Mucosa of rectum (tissue), 2 donors: ENCODE measurements around the gene MAPK9.
"Not testable (repeated sequence)": the region's sequence is repeated elsewhere in the genome, so short reads cannot be mapped to it uniquely, and the experiment has no call there.

ENCODE experiments used
- H3K27ac ChIP-seq, 2 donors: one replicate each; pipeline ENCODE4 v1.7.0; 2013; ENCODE audit warnings: inconsistent platforms in 2 of 2, low read depth in 2 of 2, low read length in 2 of 2
- H3K27me3 ChIP-seq, 2 donors: one replicate each; pipeline ENCODE4 v1.7.0; 2013; ENCODE audit warnings: low read length in 2 of 2; ENCODE audit not compliant: control insufficient read depth in 2 of 2, insufficient read depth in 2 of 2
- H3K36me3 ChIP-seq, 2 donors: one replicate each; pipeline ENCODE4 v1.7.0; 2013; ENCODE audit warnings: low read length in 2 of 2; ENCODE audit not compliant: control insufficient read depth in 2 of 2, insufficient read depth in 2 of 2
- H3K4me1 ChIP-seq, 2 donors: one replicate each; pipeline ENCODE4 v1.7.0; 2013; ENCODE audit warnings: low read length in 2 of 2, mild to moderate bottlenecking in 1 of 2; ENCODE audit not compliant: control insufficient read depth in 2 of 2, insufficient read depth in 2 of 2
- H3K4me3 ChIP-seq, 2 donors: one replicate each; pipeline ENCODE4 v1.7.0; 2013; ENCODE audit warnings: low read length in 2 of 2
- H3K9ac ChIP-seq, 2 donors: one replicate each; pipeline ENCODE4 v1.7.0; 2013; ENCODE audit warnings: low read length in 2 of 2, low read depth in 1 of 2, mild to moderate bottlenecking in 1 of 2
- H3K9me3 ChIP-seq, 2 donors: one replicate each; pipeline ENCODE4 v1.7.0; 2013; ENCODE audit warnings: low read length in 2 of 2; ENCODE audit not compliant: control insufficient read depth in 2 of 2
- donor health status: healthy.
- donor health status: Normal muscosa, but diverticular disease.

Gene MAPK9

DNA sequence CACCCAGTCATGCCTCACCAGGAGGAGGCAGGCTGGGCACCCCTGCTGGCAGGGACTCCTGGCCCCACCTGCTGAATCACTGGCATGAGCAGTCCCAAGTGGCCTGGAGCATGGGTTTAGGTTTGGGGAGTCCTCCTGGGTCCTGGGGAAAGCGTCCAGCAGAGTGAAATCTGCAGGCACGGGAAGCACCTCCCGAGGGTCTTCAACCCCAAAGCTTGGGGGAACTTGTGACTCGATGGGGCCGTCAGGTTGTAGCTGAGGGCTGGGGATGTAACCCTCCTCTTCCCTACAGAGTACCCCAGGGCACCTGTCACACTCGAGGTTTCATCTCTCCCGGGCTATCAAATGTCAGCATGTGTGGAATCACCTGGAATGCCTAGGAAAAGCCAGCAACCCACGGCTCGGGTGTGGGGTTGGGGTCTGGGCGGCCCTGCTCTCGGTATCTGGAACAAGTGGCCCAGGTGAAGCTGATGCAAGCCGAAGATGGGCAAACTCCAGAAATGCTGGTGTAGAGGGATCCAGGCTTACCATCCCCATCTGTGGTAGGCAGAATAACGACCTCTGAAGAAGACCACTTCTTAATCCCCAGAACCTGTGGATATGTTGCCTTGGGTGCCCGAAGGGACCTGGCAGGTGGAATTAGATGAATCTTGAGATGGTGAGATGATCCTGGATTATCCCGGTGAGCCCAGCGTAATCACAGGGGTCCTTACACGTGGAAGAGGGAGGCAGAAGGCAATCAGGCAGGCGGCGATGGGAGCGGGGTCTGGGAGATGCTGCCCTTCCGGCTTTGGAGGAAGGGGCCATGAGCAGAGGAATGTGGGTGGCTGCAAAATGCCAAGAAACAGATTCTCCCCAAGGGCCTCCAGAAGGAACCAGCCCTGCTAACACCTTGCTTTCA, 76.8 kb downstream of the MAPK9 start:
- H3K4me1 ChIP-seq: peaks cover 0 to 2% of the 10 kb centered on the region in 2 donors
- H3K27me3 ChIP-seq: no peaks in the 10 kb centered on the region
- H3K9me3 ChIP-seq: peaks cover 0 to 2% of the 10 kb centered on the region in 2 donors
- no peak overlapping the region for H3K27ac ChIP-seq
- no peaks in the 10 kb centered on the region for H3K36me3 ChIP-seq
- no peak overlapping the region for H3K4me3 ChIP-seq
- no peak overlapping the region for H3K9ac ChIP-seq

DNA sequence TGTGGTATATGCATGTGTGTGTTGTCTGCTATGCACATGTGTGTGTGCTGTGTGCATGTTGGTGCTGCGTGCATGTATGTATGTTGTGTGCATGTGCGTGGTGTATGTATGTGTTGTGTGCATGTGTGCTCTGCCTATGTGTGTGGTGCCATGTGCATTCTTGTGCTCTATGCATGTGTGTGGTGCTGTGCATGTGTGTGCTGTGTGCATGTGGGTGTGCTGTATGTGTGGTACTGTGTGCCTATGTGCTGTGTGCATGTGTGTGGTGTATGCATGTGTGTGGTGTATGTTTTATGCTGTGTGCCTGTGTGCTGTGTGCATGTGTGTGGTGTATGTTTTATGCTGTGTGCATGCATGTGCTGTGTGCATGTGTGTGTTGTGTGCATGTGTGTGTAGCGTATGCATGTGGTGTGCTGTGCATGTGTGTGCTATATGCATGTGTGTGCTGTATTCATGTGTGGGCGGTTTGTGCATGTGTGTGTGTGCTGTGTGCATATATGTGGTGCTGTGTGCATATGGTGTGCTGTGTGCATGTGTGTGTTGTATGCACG, 78.2 kb downstream of the MAPK9 start:
- no peaks in the 10 kb centered on the region for H3K36me3 ChIP-seq
- H3K9ac ChIP-seq: no peak overlapping the region
- H3K4me3 ChIP-seq: no peak overlapping the region
- no peak overlapping the region for H3K27ac ChIP-seq
- no peaks in the 10 kb centered on the region for H3K27me3 ChIP-seq
- peaks cover 0 to 2% of the 10 kb centered on the region in 2 donors for H3K9me3 ChIP-seq
- H3K4me1 ChIP-seq: peaks cover 0 to 2% of the 10 kb centered on the region in 2 donors

DNA sequence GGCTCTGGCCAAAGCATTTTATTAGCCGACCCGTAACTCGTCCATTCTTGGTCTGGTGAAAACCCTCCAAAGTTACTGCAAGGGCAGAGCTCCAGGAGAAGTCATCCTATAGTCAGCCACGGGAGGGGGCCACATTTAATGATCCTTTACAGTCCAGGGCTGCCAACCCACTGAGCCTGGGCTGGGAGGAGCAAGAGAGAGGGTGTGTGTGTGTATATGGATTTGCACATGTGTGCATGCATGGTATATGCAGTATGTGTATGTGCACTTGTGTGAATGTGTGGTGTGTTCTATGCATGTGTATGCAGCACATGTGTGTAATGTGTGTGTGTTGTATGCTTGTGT, 78.7 kb downstream of the MAPK9 start:
- peaks cover 3% of the 10 kb centered on the region in 2 donors for H3K27me3 ChIP-seq

DNA sequence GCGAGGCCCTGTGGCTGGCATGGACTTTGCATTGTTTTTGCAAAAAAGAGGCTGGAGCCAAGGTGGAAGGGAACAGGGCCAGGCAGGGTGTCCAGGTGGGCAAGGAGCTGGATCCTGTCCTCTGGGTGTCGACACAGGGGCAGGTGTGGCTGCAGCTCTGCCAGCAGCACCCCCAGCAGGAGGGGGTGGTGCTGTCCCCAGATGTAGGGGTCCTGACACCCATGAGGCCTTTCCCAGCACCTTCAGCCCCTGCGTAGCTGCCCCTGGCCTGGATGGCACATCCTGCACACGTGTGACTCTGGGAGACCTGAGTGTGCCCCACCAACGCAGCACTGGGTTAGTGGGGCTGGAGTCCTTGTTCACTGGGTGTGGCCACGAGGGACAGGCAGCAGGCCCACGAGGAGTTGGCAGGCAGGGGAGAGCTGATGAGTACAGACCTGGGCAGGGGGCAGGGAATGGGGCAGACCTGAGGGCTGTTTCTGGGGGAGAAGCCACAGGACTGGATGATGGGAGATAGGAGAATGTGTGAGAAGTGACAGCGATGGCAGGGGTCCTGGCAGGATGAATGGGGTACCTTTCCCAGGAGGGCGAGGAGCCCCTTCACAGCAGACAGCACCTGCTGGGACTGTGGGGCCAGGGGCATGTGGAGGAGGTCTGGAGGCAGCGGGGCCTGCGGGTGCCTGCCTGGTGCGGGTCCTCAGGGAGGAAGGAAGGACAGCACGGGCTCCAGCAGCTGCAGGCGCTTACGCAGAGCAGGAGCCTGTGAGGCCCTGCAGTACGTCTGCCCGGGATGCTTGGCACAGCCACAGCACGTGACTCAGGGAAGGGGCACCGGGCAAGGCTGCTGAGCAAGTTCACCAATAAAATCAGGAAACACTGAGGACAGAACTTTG, 79.3 kb downstream of the MAPK9 start:
- H3K27ac ChIP-seq: no peak overlapping the region
- peaks cover 8 to 9% of the 10 kb centered on the region in 2 donors for H3K27me3 ChIP-seq
- no peak overlapping the region for H3K4me3 ChIP-seq
- no peaks in the 10 kb centered on the region for H3K9me3 ChIP-seq
- peaks cover 4 to 5% of the 10 kb centered on the region in 2 donors for H3K4me1 ChIP-seq
- no peaks in the 10 kb centered on the region for H3K36me3 ChIP-seq
- H3K9ac ChIP-seq: no peak overlapping the region

More for the DNA sequence above, 78.7 kb downstream of the MAPK9 start:
- Histone ChIP-seq H3K9me3 (peaks cover 0 to 2% of the 10 kb centered on the region in 2 donors), H3K9ac (no peak overlapping the region), H3K4me3 (no peak overlapping the region), H3K27ac (no peak overlapping the region), H3K4me1 (peaks cover 4 to 5% of the 10 kb centered on the region in 2 donors), H3K36me3 (no peaks in the 10 kb centered on the region)

DNA sequence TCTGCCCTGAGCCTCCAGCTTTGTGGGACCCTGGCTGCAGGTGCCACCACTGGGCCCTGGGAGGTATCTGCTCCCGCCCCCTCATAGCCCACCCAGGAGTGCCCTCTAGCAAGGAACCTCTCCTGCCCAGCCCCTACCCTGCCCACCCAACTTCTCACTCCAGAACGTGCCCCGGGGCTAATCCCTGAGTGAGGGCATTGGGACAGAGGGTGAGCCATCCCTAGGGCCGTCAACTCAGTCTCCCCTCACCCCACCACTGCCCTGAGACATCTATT, 80.2 kb downstream of the MAPK9 start:
- H3K4me1 ChIP-seq: peaks cover 4 to 5% of the 10 kb centered on the region in 2 donors
- no peak overlapping the region for H3K27ac ChIP-seq
- H3K36me3 ChIP-seq: no peaks in the 10 kb centered on the region
- H3K9ac ChIP-seq: no peak overlapping the region
- no peak overlapping the region for H3K4me3 ChIP-seq
- peaks cover 8 to 11% of the 10 kb centered on the region in 2 donors for H3K27me3 ChIP-seq
- H3K9me3 ChIP-seq: no peaks in the 10 kb centered on the region

DNA sequence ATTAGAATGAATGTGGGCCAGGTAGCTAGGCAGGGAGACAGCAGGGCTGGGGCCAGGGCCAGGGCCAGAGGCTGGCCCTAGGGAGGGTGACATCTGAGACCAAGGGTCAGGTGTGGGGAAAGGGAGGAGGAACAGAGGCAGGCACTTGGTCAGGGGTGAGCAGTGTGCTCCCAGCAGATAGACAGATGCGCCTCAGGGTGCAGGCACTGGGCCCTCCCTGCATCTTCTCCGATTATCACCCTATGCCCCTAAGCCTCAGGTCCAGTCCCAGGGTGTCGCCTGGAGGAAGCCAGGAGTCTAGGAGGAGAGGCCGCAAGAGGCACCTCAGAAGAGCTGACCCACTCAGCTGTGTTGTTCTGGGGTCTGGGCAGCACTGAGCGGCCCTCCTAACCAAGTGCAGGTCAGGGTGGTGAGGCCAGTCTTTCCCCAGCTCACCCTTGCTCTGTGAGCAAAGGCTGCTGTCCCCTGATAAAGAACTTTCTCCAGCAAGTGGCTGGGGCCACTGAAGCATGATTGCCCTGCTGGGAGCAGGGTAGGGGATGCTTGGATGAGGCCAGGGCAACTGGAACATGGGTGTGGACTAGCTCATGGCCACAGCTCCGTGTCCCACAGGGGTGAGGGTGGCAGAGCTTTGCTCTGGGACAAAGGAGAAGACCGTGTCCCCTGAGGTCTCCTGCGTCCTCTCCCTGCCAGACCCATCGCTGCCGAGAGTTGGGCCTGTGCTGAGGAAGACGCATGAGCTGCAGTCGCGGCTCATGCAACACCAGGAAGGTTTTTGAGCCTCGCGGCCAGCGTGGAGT, 80.7 kb downstream of the MAPK9 start:
- H3K9me3 ChIP-seq: no peaks in the 10 kb centered on the region
- H3K27me3 ChIP-seq: peaks cover 11% of the 10 kb centered on the region in 2 donors
- H3K4me3 ChIP-seq: no peak overlapping the region
- no peak overlapping the region for H3K9ac ChIP-seq
- H3K27ac ChIP-seq: no peak overlapping the region
- peaks cover 4 to 5% of the 10 kb centered on the region in 2 donors for H3K4me1 ChIP-seq
- no peaks in the 10 kb centered on the region for H3K36me3 ChIP-seq

DNA sequence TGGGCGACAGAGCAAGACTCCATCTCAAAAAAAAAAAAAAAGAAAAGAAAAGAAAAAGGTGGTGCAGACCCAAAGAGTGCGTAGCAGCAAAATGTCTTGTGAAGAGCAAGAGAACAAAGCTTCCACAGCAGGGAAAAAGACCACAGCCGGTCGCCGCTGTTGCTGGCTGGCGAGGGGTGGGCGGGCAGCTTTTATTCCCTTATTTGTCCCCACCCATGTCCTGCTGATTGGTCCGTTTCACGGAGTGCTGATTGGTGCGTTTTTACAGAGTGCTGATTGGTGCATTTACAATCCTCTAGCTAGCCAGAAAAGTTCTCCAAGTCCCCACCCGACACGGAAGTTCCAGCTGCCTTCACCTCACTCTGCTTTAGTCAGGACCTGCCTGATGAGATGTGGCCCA, 81.8 kb downstream of the MAPK9 start:
- H3K4me1 ChIP-seq, H3K4me3 ChIP-seq, H3K9ac ChIP-seq, H3K27ac ChIP-seq, H3K36me3 ChIP-seq, H3K9me3 ChIP-seq: not testable (repeated sequence)
- peaks cover 11% of the 10 kb centered on the region in 2 donors for H3K27me3 ChIP-seq

DNA sequence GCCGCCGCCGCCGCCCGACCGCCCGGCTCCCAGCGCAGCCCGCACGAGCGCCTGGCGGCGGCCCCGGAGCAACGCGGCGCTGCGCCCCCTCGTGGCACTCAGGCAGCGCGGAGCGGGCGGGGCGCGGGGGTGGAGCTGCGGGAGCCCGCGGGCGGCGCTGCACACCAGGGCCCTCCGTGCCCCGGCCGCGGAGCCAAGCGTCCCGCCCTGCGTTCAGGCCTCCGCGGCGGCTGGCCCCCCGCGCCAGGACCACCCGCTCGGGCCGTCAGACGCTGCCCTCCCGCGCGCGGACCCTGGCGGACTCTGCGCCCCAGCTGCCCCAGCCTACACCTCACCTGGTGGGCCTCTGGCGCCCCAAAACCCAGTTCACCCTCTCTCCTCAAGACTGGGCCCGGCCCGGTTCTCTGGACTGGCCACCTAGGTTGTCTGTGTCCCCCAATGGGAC, 82.7 kb downstream of the MAPK9 start, which contains the start of gene RASGEF1C:
Gene RASGEF1C (minus strand): TSS at position 75 of the 445 bp plus-strand sequence. CDS start 71,159 bp downstream, outside the sequence.
- Histone ChIP-seq H3K27ac (no peak within 1 kb of the TSS), H3K9me3 (no peaks in the 10 kb centered on the region), H3K9ac (peak within 1 kb of the TSS in 1 of 2 donors; percentile 17), H3K4me3 (peak within 1 kb of the TSS; percentile 23 to 37), H3K27me3 (peaks cover 11% of the 10 kb centered on the region in 2 donors), H3K36me3 (no peaks in the 10 kb centered on the region), H3K4me1 (peaks cover 4 to 5% of the 10 kb centered on the region in 2 donors)

DNA sequence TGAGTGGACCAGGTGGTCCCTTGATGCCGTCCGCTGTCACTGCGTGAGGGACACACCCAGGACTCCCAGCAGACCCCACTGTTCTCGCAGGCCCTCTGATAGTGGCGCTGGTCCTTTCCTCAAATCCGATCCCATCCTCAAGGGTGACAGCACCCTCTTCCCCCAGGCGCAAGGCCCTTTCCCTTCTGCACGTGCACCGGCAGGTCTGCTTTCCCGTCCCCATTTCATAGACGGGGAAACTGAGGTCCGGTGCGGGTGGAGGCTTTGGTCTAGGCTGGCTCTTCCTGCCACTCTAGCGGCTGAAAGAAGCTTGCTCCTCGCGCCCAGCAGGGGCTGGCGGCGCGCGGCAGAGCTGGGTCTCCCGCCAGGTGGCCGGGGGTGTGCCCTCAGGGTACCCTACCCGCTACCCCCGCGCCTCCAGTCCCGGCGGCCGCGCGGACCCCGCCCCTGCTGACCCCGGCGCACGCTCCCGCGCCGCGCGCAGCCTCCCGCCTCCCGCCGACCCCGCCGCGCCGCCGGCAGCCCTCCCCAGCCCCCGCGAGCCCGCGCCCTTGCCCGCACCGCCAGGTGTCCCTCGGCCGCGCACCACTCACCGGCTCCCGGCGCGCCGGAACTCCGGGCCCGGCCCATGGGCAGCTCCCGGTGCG, 83.3 kb downstream of the MAPK9 start:
- Histone ChIP-seq H3K27ac (no peak overlapping the region), H3K4me3 (peak overlapping the region; percentile 23 to 37), H3K4me1 (peaks cover 4 to 5% of the 10 kb centered on the region in 2 donors), H3K27me3 (peaks cover 11% of the 10 kb centered on the region in 2 donors), H3K9ac (peak overlapping the region in 1 of 2 donors; percentile 17), H3K9me3 (no peaks in the 10 kb centered on the region), H3K36me3 (no peaks in the 10 kb centered on the region)
